GM18511 (cell line): ENCODE measurements around the gene C16orf90.
"Not testable (repeated sequence)": the region's sequence is repeated elsewhere in the genome, so short reads cannot be mapped to it uniquely, and the experiment has no call there.

Experiments
- ATAC-seq: cut with Tn5 transposase; IDR thresholded peaks from one replicate; pipeline ENCODE4 v1.9.1; 2021; ENCODE audit warnings: mild to moderate bottlenecking, moderate library complexity; ENCODE audit not compliant: unreplicated experiment

Gene C16orf90

DNA sequence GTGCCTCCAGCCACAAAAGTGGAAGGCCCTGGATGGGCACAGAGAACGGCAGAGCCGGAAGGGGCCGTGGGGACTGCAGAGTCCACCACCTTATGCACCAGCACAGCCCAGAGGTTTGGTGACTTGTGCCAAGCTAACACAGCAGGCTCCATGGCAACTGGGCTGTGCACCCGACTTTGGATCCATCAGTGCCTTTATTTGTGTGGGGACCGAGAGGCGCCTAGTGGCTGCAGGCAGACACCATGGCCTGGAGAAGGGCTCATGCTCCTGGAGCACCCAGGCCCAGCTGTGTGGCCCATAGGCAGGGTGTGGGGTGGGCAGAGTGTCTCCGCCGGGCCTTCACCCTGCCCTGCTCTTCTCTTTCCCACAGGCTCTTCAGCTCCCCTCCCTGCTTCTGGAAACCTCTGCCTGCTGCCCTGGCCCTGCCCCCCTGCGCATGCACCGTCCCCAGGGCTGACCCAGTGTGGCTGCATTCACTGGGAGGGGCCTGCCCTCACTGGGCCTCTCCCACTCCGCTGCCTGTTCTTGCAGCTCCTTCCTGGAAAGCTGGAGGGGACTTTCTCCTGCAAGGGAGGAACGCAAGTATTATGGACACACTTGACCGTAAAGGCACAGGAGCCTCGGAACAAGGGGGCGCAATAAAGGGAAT lies 10.1 kb downstream of the C16orf90 start:
- no peak for ATAC-seq

DNA sequence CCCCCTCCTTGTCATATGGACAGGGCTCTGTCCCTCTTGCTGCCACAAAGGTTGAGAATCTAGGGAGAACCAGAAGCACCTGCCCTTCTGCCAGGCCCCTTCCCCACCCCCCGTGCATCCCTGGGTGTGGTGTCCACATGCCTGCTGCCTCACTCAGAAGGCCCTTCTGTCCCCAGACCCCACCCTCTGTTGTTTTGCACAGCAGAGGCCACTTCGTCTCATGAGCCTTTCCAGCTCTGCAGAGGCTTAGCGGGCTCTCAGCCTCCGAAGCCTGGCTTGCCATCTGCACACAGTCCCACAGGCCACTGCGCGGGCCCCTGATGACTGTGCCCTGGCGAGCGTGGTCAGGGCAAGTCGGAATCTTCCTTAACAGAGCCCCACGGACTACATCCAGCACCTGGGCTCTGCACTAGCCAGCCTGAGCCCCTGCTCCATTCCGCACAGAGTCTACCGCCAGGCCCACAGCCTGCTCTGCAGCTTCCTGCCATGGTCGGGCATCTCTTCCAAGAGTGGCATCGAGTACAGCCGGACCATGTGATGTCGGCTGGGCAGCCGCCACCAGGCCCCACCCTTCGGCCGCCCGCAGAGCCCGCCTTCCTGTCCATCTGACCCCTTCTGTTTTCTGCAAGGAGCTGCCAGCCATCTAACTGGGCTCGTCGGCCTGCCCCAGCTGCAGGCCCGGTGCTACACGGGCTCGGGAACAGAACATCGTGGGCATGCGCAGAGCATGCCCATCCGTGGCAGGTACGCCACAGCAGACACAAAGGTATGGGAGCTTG lies 10.8 kb downstream of the C16orf90 start:
- no peak for ATAC-seq

DNA sequence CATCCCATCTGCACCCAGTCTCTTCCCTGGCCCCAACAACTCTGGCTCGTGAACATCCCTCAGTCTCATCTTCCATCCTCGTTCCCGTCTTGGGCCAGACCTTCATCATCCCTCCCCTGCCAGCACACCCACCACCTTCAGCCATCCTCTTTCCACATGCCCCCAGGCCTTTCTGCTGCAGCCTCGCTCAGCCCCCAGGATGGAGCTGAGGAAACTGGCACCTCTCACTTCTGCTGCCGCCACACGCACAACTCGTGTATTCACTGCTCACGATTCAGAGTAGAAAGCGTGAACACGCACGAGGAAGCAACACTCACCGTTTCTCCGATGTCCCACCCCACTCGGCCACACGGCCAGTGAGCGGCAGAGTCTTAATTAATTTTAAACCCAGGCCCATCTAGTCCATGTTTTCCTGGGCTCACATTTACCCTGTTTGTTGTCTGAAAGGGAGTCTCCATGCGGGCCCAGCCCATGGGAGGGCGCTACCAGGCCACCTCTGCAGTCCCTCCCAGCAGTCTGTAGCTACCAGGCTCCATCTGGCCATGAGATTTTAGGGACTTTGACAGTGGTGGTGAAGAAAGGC lies 12.5 kb downstream of the C16orf90 start:
- ATAC-seq: no peak

DNA sequence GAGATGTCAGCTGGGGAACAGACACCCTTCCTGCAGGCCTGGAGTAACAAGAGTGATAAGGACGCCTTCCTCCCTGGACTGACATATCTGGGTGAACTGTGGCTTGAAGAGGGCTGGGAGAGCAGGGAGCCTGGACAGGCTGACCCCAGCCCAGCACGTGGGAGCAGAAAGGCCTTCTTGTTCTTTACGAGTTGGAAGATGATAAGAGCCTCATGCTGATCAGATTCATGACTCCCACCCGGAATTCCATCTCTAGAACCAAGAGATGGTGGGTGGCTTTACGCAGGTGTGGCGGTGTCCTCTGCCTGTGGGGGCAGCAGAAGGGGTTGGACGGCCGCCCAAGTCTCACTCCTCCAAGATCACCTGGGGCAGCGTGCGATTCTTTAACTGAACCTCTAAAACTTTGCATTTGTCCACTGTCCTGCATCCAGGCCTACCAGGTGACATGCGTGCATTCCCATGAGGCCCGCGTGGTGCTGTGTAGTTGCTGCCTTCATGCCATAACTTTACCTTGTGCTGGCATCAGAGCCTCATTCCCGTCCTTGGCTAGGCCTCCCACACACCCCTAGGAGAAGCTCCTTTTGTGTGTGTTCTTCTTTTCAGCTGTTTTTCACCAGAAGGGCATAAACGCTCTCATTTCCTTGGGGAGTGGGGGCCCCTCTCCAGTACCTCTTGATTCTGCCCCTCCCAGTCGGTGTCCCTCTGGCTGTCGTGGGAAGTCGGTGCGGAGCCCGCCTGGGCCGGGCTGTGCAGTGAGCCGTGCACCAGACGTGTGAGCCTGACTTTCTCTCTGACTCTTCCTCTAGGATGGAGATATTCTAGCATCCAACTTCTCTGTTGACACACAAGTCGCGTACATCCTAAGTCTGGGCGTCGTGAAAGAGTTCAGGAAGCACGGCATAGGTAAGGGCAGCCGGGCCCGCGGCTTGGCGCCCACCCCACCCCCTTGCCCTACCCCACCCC lies 13.3 kb downstream of the C16orf90 start:
- no peak for ATAC-seq

DNA sequence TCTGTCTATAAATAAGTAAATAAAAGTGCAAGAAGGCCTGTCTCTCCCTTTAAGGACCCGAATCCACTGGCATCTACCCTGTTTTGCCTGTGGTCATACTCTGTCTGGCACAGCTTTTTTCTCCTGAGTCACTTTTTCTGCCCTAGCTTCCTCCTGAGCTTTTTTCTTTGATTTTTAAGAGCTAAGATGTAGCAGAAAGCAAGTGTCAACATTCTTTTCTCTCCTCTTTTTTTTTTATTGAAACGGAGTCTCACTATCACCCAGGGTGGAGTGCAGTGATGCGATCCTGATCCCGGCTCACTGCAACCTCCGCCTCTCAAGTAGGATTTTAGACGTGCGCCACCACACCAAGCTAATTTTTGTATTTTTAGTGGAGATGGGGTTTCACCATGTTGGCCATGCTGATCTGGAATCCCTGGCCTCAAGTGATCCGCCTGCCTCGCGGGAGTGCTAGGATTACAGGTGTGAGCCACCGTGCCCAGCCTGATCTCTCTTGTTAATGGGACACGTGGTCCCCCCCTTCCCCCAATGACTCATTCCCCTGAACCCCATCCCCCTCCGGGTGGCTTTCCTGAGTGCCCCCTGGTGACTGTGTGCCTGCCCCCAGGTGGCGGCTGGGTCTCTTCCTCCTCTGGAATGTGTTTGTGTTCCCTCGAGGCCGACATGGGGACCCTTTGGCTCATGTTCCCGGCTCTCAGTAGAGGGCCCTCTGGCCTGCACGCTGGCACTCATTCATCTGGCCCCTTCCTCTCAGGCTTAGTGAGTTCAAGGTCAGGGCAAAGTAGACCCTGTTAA lies 14.2 kb downstream of the C16orf90 start:
- ATAC-seq: no peak

DNA sequence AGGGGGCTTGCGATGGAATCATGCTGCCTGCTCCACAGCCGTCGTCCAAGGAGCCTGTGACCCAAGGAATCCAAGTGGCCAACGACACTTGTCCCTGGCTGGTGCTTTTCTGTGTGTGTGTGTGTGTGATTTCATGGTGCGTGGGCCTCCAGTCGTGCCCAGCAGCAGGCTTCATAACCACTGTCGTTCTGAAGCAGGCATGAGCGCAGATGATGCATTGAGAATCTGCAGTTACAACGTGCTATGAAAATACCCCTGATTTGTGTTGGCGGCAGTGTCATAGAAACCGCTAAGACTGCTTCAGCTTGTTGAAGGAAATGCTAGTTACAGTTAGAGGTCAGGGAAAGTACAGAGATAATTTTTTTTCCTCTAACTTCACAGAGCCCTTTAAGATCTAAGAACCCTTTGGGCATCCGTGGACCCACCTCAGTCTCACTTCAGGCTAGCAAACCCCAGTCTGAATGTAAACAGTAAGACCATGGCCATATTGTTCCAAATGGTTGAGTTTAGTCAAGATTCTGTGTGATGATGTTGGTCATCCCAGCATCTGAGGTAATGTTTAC lies 15.6 kb downstream of the C16orf90 start:
- ATAC-seq: no peak

DNA sequence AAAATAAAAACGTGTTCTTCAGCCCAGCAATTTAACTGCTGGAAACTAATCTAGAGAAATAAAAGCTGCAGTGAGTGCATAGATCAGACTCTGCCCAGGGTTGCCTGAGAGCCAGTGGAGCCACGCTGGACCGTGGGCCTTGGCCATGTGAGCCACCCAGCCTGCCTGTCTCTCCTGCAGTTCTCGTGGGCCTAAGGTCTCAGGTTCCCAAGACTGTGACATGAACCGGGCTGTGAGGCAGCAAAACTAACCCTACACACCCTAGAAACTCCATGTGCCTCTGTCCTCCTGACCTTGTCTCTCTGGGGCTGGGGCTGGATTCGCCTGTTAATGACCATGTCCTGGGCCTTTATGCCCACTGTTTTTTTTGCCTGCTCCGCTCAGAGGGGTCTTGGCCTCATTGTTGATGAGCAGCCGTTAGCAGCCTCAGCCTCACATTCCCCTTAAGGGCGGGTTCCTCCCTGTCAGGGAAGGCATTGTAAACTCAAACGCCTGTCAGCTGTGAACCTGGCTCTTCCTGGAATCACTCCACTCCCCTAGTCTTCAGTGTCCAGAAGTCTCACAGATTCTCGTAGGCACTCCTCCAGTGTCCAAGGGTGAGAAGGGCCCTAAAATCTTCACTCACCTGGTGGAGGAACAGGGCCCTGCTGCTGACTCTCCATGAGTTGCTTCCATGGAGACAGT lies 16.9 kb downstream of the C16orf90 start:
- ATAC-seq: no peak

DNA sequence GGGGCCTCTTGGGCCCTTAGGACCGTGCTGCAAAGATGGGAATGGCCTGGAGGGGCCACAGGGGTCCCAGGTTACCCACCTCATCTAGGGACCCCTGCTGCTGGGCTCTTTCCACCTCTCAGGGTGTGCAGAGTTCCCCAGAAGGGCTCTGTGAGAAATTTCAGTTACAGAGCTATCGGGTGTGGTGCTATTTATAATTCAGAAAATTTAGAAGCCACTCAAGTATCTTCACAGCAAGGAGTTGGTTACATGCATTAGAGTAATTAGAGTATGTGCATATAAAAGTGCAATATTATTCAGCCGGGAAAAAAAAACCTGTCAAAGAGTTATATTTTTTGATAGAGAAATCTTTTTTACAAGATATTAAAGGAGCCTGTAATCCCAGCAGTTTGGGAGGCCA lies 18.9 kb downstream of the C16orf90 start:
- no peak for ATAC-seq

DNA sequence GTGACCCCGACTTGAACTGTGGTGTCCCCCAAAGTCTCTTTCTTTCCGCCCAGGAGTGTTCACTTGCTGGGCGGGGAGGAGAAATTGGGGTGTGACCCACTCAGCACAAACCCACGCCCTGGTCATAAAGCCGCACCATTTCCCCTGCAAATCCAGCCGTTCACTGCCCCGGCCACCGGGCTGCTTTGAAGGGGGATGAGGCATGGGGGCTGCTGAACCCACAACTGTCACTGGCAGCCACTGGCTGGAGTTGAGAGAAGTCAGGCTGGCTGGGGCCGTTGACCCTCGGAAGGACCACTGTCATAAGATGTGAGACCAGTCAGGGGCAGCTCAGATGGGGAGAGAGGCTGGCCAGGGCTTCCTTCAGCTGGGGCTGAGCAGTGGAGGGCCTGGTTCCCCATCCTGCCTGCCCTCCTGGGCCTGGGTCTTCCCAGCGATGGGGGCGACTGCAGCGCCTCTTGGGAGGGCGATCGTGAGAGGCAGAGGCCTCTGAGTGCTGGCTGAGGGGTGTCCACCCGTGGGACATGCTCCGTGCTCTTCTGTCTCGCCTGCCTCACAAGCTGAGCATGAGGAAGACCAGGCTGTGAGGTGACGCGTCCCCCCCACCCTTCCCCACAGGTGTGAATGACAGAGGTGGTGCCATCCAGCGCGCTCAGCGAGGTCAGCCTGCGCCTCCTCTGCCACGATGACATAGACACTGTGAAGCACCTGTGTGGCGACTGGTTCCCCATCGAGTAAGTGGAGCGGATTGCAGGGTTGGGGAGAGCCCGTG lies 19.5 kb downstream of the C16orf90 start:
- no peak for ATAC-seq

DNA sequence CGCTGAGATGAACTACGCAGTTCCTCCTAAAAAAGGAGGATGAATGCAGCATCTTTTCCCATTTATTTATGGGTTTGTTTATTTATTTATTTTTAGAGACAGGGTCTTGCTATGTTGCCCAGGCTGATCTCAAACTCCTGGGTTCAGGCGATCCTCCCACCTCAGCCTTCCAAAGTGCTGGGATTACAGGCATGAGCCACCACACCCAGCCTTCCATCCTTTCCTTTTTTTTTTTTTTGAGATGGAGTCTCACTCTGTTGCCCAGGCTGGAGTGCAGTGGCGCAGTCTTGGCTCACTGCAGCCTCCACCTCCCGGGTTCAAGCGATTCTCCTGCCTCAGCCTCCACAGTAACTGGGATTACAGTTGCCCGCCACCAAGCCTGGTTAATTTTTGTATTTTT lies 20.4 kb downstream of the C16orf90 start:
- not testable (repeated sequence) for ATAC-seq

DNA sequence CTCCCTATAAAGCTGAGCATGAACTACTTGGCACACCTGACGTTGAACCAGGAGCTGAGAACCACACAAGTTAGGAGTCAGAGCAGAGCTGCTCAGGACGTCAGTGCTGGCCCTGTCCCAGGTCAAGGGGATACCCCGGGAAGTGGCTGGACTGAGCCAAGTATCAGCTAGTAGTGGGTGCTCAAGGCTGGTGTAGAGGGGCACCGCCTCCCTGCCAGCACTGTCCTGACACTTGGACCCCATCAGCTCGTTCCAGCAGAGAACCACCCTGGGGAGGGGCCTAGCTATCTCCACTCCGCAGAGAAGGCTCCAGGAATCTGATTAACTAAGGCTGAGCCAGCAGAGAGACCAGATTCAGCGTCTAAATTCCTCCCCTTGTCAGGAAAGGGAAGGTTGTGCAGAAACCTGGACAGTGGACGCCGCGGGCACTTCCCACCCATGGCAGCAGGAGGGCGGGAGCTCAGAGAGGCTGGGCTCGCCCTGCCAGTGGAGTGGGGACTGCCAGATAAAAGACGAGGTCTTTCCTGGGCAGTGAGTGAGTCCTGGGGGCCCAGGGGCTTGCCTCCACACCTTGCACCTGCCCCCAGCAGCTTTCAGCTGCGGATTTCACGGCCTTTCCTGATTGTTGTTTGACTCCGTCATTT lies 21.0 kb downstream of the C16orf90 start:
- no peak for ATAC-seq

DNA sequence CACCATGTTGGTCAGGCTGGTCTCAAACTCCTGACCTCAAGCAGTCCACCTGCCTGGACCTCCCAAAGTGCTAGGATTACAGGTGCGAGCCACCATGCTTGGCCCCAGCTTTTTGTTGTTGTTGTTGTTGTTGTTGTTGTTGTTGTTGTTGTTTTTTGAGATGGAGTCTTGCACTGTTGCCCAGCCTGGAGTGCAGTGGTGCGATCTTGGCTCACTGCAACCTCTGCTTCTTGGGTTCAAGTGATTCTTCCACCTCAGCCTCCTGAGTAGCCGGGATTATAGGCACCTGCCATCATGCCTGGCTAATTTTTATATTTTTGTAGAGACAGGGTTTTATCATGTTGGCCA lies 21.7 kb downstream of the C16orf90 start:
- not testable (repeated sequence) for ATAC-seq

DNA sequence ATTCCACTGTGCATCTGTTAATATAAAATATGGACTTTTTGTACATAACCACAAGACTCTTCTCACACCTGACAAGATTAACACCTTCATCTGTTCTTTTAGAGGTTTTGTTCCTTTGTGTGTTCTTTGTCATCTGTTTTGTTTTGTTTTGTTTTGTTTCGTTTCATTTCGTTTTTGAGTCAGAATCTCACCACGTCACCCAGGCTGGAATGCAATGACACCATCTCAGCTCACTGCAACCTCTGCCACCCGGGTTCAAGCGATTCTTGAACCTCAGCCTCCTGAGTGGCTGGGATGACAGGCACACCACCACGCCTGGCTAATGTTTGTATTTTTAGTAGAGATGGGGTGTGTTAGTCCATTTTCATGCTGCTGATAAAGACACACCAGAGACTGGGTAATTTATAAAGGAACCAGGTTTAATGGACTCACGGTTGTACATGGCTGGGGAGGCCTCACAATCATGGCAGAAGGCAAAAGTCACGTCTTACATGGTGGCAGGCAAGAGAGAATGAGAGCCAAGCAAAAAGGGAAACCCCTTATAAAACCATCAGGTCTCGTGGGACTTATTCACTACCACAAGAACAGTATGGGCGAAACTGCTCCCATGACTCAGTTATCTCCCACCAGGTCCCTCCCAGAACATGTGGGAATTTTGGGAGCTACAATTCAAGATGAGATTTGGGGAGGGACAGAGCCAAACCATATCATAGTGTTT lies 22.3 kb downstream of the C16orf90 start:
- no peak for ATAC-seq

DNA sequence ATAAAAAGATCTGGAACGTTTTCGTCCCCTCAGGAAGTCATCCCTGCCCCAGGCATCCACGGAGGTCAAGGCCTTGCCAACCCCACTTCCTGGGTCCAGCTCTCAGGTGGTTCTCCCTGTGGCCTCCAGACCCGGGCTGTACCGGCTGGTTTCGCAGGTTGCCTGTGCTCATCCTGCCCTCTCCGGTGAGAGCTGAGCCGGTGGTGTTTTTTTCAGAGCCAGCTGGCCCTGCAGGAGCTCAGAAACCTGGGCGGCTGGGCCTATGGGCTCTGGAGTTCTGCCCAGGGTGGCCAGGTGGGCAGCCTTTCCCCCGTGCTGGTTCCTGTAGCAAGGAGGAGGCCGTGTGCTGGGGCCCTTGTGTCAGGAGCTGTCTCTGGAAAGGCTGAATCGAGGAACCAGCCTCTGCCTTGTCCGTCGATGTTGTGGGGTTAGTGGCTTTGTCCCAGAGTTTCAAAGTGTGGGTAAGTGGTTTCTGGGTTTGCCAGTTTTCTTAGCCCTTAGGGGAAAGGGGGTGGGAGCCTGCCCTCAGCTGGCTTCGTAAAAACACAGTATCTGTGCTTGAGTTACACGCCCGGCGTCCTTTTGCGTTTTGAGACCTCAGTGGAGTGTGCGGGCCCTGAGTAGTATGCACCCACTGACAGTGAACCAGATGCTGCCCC lies 23.6 kb downstream of the C16orf90 start:
- ATAC-seq: no peak

DNA sequence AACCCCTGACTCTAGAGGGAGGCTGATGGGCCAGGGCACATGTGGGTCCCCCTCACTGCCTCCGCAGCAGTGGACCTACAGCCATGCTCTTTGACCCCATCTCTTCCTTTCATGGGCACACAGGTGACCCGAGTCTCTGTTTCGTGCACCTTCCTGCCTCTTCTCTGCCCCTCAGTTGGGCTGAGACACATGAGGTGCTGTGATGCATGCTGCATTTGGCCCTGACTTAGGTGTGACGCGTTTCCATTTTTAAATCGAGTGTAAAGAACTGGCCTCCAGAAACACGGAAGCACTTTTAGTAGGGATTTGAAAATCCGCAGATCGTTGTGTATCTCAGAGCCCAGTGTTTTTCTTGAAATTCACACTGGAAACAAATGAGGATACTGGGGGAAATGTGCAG lies 24.6 kb downstream of the C16orf90 start:
- ATAC-seq: no peak

DNA sequence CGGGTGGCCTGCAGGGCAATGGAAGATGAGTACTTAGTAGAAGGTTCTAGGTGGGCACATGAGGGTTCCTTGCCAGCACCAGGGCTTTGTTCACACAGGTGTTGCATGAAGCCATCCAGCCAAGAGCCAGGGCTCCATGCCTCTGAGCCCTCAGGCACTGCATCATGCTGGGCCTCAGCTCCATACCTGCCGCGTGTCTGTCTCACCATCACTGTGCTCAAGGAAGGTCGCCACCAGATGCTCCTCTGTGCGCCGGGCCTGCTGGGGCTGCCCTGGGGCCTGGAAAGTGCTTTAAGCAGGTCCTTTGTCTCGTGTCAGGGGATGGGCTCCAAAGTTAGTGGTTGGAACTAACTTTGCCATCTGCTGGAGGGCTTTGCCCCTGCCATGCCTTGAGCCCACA lies 25.6 kb downstream of the C16orf90 start:
- no peak for ATAC-seq

DNA sequence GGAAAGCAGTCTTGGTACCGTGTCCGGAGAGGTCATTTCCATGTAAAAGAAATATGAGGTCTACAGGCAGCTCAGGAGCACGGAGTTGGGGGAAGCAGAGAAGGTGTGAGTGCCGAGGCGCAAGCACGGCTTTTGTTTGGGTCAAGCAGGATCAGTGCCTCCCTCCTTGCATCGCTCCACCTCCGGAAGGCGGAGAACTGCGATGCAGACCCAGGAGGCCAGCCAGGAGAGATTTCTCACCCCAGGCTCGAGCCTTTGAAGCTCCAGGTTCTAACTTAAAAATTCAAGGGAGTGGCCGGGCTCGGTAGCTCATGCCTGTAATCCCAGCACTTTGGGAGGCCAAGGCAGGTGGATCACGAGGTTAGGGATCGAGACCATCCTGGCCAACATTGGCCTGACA lies 26.8 kb downstream of the C16orf90 start:
- no peak for ATAC-seq
